Bronchial epithelial cell (primary cell): Measurements from ENCODE around the gene SLIT3. TPM values are rescaled to one million over a fixed set of nuclear protein-coding genes. Genes with fewer than 3 reads are reported as not detected.

Experiments
- DNase-seq: peaks from one replicate; pipeline ENCODE4 v3.0.0-alpha.2; 2010; ENCODE audit warnings: low read depth
- FAIRE-seq: peaks from 2 replicates; lab custom pipeline; 2011; peaks lifted over from hg19 to GRCh38; lab: Jason Lieb, UNC
- H3K27me3 ChIP-seq: 2 replicates; pipeline ENCODE4 v1.5.1; 2011; ENCODE audit warnings: low read length; ENCODE audit not compliant: control insufficient read depth, insufficient read depth
- H3K36me3 ChIP-seq: 2 replicates; pipeline ENCODE4 v1.5.1; 2011; ENCODE audit warnings: low read length; ENCODE audit not compliant: control insufficient read depth, insufficient read depth
- H3K4me3 ChIP-seq: 2 replicates; pipeline ENCODE4 v1.5.1; 2011; ENCODE audit warnings: mild to moderate bottlenecking, low read depth, low read length, control low read depth
- total RNA-seq: library from RNA; depleted of rRNA; stranded (reverse); fragments of >200 nt; gene quantifications from 2 replicates; pipeline ENCODE4 v1.2.1, GENCODE V29; 2014
- TF ChIP-seq, protein P1 (sequence below): IDR thresholded peaks from 2 replicates; pipeline ENCODE4 v1.5.1; 2011; ENCODE audit warnings: mild to moderate bottlenecking, moderate library complexity, low read length, control low read depth, inconsistent platforms; ENCODE audit not compliant: insufficient read depth, severe bottlenecking

SLIT3 gene
- total RNA-seq, 1 donor from 2014 or later: 0.79 TPM

DNA sequence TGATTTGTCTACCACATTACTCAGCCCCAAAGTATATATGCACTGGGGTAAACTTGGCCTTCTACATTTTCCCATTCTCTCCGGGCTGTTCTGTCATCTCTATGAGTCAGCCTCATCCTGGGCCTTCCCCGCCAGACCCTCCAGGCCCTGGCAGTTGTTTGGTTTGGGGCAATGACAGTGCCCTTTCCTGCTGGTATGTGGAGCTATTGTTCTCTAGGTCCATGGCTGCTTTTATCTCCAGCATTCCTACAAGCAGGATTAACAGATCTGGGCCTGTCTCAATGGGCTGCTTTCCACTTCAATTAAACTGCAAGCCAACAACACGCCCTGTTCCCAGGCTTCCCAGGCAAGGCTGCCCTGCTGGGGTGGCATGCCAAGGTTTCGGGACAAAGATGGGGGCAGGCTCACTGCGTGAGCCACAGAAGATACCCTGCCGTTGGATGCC, 136.4 kb downstream of the SLIT3 start:
- peak; percentile 96 for DNase-seq
- Histone ChIP-seq H3K27me3 (no peaks in the 10 kb centered on the region), H3K4me3 (no peak overlapping the region), H3K36me3 (no peaks in the 10 kb centered on the region)
- peak; percentile 81 for FAIRE-seq
- TF ChIP-seq, protein P1, sequence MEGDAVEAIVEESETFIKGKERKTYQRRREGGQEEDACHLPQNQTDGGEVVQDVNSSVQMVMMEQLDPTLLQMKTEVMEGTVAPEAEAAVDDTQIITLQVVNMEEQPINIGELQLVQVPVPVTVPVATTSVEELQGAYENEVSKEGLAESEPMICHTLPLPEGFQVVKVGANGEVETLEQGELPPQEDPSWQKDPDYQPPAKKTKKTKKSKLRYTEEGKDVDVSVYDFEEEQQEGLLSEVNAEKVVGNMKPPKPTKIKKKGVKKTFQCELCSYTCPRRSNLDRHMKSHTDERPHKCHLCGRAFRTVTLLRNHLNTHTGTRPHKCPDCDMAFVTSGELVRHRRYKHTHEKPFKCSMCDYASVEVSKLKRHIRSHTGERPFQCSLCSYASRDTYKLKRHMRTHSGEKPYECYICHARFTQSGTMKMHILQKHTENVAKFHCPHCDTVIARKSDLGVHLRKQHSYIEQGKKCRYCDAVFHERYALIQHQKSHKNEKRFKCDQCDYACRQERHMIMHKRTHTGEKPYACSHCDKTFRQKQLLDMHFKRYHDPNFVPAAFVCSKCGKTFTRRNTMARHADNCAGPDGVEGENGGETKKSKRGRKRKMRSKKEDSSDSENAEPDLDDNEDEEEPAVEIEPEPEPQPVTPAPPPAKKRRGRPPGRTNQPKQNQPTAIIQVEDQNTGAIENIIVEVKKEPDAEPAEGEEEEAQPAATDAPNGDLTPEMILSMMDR: no peak

GRCh38 chr5:169162407-169162806, 138.5 kb downstream of the SLIT3 start:
- Histone ChIP-seq H3K4me3 (no peak overlapping the region), H3K36me3 (no peaks in the 10 kb centered on the region), H3K27me3 (no peaks in the 10 kb centered on the region)
- TF ChIP-seq, protein P1: no peak
- FAIRE-seq: peak; percentile 13
- DNase-seq: peak; percentile 29

GRCh38 chr5:169161022-169161680, 139.8 kb downstream of the SLIT3 start:
- Histone ChIP-seq H3K4me3 (no peak overlapping the region), H3K36me3 (no peaks in the 10 kb centered on the region), H3K27me3 (no peaks in the 10 kb centered on the region)
- TF ChIP-seq, protein P1: no peak
- DNase-seq: peak; percentile 16
- no peak for FAIRE-seq

DNA sequence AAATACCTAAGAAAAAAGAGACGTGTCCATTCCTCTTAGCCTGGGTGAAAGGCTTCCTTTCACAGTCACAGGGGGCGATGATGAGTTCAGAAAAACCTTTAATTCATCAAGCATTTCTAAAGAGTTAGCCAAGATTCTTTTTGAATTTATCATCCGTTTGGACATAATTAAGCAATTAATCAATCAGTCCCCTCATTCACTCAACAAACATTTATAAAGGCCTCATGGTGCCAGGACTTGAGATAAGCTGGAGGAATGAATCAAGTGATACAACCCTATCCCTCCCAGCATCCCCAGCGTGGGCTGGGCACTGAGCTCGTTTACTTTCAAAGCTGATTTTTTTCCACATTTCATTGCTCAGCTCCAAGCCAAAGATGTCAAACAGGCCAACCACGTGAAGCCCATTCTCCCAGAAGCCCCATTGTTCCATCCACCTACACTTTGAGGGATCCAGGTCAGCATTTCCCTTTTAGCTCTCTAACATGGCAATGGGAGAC, 140.5 kb downstream of the SLIT3 start:
- DNase-seq: peak; percentile 12
- TF ChIP-seq, protein P1: no peak
- FAIRE-seq: no peak
- Histone ChIP-seq H3K36me3 (no peaks in the 10 kb centered on the region), H3K4me3 (no peak overlapping the region), H3K27me3 (no peaks in the 10 kb centered on the region)

DNA sequence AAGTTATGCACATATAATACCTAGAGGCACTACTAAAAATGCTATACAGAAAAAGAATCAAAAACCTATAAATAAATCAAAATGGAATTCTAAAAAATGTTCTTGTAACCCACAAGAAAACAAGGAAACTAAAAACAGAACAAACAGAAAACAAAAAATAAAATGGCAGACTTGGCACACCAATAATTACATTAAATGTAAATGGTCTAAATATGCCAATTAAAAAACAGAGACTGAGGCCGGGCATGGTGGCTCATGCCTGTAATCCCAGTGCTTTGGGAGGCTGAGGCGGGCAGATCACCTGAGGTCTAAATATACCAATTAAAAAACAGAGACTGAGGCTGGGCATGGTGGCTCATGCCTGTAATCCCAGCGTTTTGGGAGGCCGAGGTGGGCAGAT, 142.2 kb downstream of the SLIT3 start:
- no peak overlapping the region for H3K4me3 ChIP-seq
- TF ChIP-seq, protein P1: no peak
- no peaks in the 10 kb centered on the region for H3K27me3 ChIP-seq
- FAIRE-seq (no peak), DNase-seq (no peak)
- H3K36me3 ChIP-seq: no peaks in the 10 kb centered on the region

GRCh38 chr5:169157064-169157463, 143.9 kb downstream of the SLIT3 start:
- DNase-seq: peak; percentile 30
- FAIRE-seq: no peak
- Histone ChIP-seq H3K36me3 (no peaks in the 10 kb centered on the region), H3K4me3 (no peak overlapping the region), H3K27me3 (no peaks in the 10 kb centered on the region)
- TF ChIP-seq, protein P1: no peak
